HL-60/S4 (cell line): ENCODE data around the gene GLRX.

ENCODE experiments used
- in situ Hi-C: fragments of 300-500 bp; cut with MboI; formaldehyde crosslinking; loops from 2 replicates; pipeline ENCODE4 v1.14.3; 2022; ENCODE audit warnings: low sequenced_read_pairs

The GLRX gene

GRCh38 chr5:95788493-95788892 lies 34.0 kb downstream of the GLRX start:
- in situ Hi-C loops: no loop called here

- in situ Hi-C loops: no loop called here
Measured at GRCh38 chr5:95786821-95787418, 35.6 kb downstream of the GLRX start.

- in situ Hi-C loops: no loop called here
Measured at GRCh38 chr5:95784514-95785302, 37.8 kb downstream of the GLRX start.

- in situ Hi-C loops: no loop called here
Measured at GRCh38 chr5:95783661-95784060, 38.9 kb downstream of the GLRX start.

GRCh38 chr5:95782181-95782580 lies 40.3 kb downstream of the GLRX start:
- in situ Hi-C loops: no loop called here

- in situ Hi-C loops: no loop called here
Measured at GRCh38 chr5:95781101-95781583, 41.4 kb downstream of the GLRX start.

- in situ Hi-C loops: no loop called here
Measured at GRCh38 chr5:95780597-95780996, 41.9 kb downstream of the GLRX start.

- in situ Hi-C loops: loop anchor here (5.0 kb wide), 1 partner anchor 63 kb away; no protein-coding TSS in a partner anchor
Measured at GRCh38 chr5:95779611-95780010, 42.9 kb downstream of the GLRX start.

- in situ Hi-C loops: loop anchor here (5.0 kb wide), 1 partner anchor 63 kb away; no protein-coding TSS in a partner anchor
Measured at GRCh38 chr5:95778713-95779436, 43.7 kb downstream of the GLRX start.

- in situ Hi-C loops: loop anchor here (5.0 kb wide), 1 partner anchor 65 kb away; no protein-coding TSS in a partner anchor
Measured at GRCh38 chr5:95777441-95777840, 45.1 kb downstream of the GLRX start.

- in situ Hi-C loops: no loop called here
Measured at GRCh38 chr5:95773335-95774059, 49.0 kb downstream of the GLRX start.

GRCh38 chr5:95771892-95772291 lies 50.6 kb downstream of the GLRX start:
- in situ Hi-C loops: no loop called here

- in situ Hi-C loops: no loop called here
Measured at GRCh38 chr5:95770830-95771708, 51.5 kb downstream of the GLRX start.

GRCh38 chr5:95768731-95769130 lies 53.8 kb downstream of the GLRX start:
- in situ Hi-C loops: no loop called here

- in situ Hi-C loops: no loop called here
Measured at GRCh38 chr5:95763941-95764340, 58.6 kb downstream of the GLRX start.
